DND-41 (cell line): ENCODE data around the gene LRP10.

Experiments used
- ATAC-seq: fragments of 200-7000 bp; cut with Tn5 transposase; 3 replicates; pipeline ENCODE4 v1.9.1; 2021; ENCODE audit warnings: low read depth; ENCODE audit not compliant: insufficient read depth
- DNase-seq: peaks from one replicate; pipeline ENCODE4 v3.0.0-alpha.2; 2020
- H2AFZ ChIP-seq: 2 replicates; pipeline ENCODE4 v1.6.0; 2012; ENCODE audit warnings: low read depth, low read length
- H3K27ac ChIP-seq: 2 replicates; pipeline ENCODE4 v1.5.1; 2012; ENCODE audit warnings: low read length, inconsistent platforms
- H3K27me3 ChIP-seq: fragments of 200-600 bp; sonication (generic); 2 replicates; pipeline ENCODE4 v1.6.0; 2012; ENCODE audit warnings: low read length, mild to moderate bottlenecking, inconsistent platforms; ENCODE audit not compliant: insufficient read depth, poor library complexity
- H3K36me3 ChIP-seq: 2 replicates; pipeline ENCODE4 v1.5.1; 2012; ENCODE audit warnings: low read length, inconsistent platforms; ENCODE audit not compliant: insufficient read depth
- H3K4me1 ChIP-seq: 2 replicates; pipeline ENCODE4 v1.5.1; 2012; ENCODE audit warnings: mild to moderate bottlenecking, low read length; ENCODE audit not compliant: insufficient read depth
- H3K4me2 ChIP-seq: 2 replicates; pipeline ENCODE4 v1.6.0; 2012; ENCODE audit warnings: mild to moderate bottlenecking, moderate library complexity, low read length, inconsistent platforms; ENCODE audit not compliant: insufficient read depth
- H3K4me3 ChIP-seq, 2 experiments: fragments of 200-600 bp in 1 of 2; shearing (Covaris generic) in 1 of 2; 2 replicates each; pipeline ENCODE4 v1.5.1; 2012 to 2016; ENCODE audit warnings: inconsistent platforms in 2 of 2, low read length in 2 of 2, mild to moderate bottlenecking in 2 of 2, low read depth in 1 of 2, moderate library complexity in 1 of 2
- H3K79me2 ChIP-seq: 2 replicates; pipeline ENCODE4 v1.6.0; 2012; ENCODE audit warnings: low read length, inconsistent platforms; ENCODE audit not compliant: insufficient read depth
- H3K9ac ChIP-seq: 2 replicates; pipeline ENCODE4 v1.6.0; 2012; ENCODE audit warnings: low read depth, mild to moderate bottlenecking, inconsistent platforms, low read length, moderate library complexity
- H3K9me3 ChIP-seq: 2 replicates; pipeline ENCODE4 v1.5.1; 2012; ENCODE audit warnings: low read length, moderate library complexity, mild to moderate bottlenecking, inconsistent platforms; ENCODE audit not compliant: insufficient read depth, severe bottlenecking
- H4K20me1 ChIP-seq: 2 replicates; pipeline ENCODE4 v1.6.0; 2012; ENCODE audit warnings: low read length; ENCODE audit not compliant: insufficient read depth
- EZH2 ChIP-seq: IDR thresholded peaks from 3 replicates; pipeline ENCODE4 v1.6.1; 2012; ENCODE audit warnings: borderline replicate concordance, low read depth, mild to moderate bottlenecking, moderate library complexity, low read length, inconsistent platforms; ENCODE audit not compliant: severe bottlenecking
- TF ChIP-seq, protein P1 (sequence below): IDR thresholded peaks from 2 replicates; pipeline ENCODE4 v1.5.1; 2012; ENCODE audit warnings: borderline replicate concordance, low read length, moderate library complexity, mild to moderate bottlenecking; ENCODE audit not compliant: poor library complexity, severe bottlenecking; ENCODE audit errors: extremely low read depth

LRP10 gene

DNA sequence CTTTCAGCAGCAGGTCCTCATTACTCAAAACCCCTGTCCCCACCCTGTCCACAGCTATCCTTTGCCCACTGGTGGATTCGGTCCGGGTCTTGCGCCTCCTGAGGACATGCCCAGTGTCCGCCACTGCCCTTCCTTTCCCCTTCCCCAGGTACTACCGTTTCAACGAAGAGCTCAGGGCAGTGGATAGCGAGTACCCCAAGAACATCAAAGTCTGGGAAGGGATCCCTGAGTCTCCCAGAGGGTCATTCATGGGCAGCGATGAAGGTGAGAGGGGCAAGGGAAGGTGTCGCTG is 26.5 kb upstream of the LRP10 start:
- no peak for ATAC-seq
- H3K4me3 ChIP-seq = no peak overlapping the region
- H3K9ac ChIP-seq = no peak overlapping the region
- no peak overlapping the region for H3K27ac ChIP-seq
- H3K79me2 ChIP-seq = no peaks in the 10 kb centered on the region
- H3K9me3 ChIP-seq = no peaks in the 10 kb centered on the region
- peaks cover 7% of the 10 kb centered on the region for H4K20me1 ChIP-seq
- H3K4me1 ChIP-seq = no peaks in the 10 kb centered on the region
- DNase-seq = no peak
- H3K36me3 ChIP-seq = no peaks in the 10 kb centered on the region
- no peak for TF ChIP-seq EZH2
- TF ChIP-seq, protein P1, sequence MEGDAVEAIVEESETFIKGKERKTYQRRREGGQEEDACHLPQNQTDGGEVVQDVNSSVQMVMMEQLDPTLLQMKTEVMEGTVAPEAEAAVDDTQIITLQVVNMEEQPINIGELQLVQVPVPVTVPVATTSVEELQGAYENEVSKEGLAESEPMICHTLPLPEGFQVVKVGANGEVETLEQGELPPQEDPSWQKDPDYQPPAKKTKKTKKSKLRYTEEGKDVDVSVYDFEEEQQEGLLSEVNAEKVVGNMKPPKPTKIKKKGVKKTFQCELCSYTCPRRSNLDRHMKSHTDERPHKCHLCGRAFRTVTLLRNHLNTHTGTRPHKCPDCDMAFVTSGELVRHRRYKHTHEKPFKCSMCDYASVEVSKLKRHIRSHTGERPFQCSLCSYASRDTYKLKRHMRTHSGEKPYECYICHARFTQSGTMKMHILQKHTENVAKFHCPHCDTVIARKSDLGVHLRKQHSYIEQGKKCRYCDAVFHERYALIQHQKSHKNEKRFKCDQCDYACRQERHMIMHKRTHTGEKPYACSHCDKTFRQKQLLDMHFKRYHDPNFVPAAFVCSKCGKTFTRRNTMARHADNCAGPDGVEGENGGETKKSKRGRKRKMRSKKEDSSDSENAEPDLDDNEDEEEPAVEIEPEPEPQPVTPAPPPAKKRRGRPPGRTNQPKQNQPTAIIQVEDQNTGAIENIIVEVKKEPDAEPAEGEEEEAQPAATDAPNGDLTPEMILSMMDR = no peak
- no peak overlapping the region for H3K4me2 ChIP-seq
- H2AFZ ChIP-seq = no peak overlapping the region
- H3K27me3 ChIP-seq = peaks cover 24% of the 10 kb centered on the region

DNA sequence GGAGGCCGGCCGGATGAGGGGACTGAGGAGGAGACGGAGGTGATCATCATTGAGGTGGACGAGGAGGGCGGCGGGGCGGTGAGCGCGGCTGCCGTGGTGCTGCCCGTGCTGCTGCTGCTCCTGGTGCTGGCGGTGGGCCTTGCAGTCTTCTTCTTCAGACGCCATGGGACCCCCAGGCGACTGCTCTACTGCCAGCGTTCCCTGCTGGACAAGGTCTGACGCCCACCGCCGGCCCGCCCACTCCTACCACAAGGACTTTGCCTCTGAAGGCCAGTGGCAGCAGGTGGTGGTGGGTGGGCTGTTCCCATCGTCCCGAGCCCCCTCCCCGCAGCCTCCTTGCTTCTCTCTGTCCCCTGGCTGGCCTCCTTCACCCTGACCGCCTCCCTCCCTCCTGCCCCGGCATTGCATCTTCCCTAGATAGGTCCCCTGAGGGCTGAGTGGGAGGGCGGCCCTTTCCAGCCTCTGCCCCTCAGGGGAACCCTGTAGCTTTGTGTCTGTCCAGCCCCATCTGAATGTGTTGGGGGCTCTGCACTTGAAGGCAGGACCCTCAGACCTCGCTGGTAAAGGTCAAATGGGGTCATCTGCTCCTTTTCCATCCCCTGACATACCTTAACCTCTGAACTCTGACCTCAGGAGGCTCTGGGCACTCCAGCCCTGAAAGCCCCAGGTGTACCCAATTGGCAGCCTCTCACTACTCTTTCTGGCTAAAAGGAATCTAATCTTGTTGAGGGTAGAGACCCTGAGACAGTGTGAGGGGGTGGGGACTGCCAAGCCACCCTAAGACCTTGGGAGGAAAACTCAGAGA is 25.5 kb upstream of the LRP10 start:
- Histone ChIP-seq H3K4me3 (no peak overlapping the region), H4K20me1 (peaks cover 10% of the 10 kb centered on the region), H3K9me3 (no peaks in the 10 kb centered on the region), H3K36me3 (no peaks in the 10 kb centered on the region), H3K79me2 (no peaks in the 10 kb centered on the region), H3K27me3 (peaks cover 27% of the 10 kb centered on the region), H3K4me2 (no peak overlapping the region), H3K27ac (no peak overlapping the region), H2AFZ (no peak overlapping the region), H3K9ac (no peak overlapping the region), H3K4me1 (no peaks in the 10 kb centered on the region)
- DNase-seq = no peak
- TF ChIP-seq EZH2 = no peak
- ATAC-seq = no peak

DNA sequence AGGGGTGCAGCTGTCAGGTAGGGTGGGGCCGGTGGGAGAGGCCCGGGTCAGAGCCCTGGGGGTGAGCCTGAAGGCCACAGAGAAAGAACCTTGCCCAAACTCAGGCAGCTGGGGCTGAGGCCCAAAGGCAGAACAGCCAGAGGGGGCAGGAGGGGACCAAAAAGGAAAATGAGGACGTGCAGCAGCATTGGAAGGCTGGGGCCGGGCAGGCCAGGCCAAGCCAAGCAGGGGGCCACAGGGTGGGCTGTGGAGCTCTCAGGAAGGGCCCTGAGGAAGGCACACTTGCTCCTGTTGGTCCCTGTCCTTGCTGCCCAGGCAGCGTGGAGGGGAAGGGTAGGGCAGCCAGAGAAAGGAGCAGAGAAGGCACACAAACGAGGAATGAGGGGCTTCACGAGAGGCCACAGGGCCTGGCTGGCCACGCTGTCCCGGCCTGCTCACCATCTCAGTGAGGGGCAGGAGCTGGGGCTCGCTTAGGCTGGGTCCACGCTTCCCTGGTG is 24.7 kb upstream of the LRP10 start:
- Histone ChIP-seq H3K36me3 (no peaks in the 10 kb centered on the region), H3K27me3 (peaks cover 30% of the 10 kb centered on the region), H3K4me2 (no peak overlapping the region), H4K20me1 (peaks cover 16% of the 10 kb centered on the region), H3K4me1 (no peaks in the 10 kb centered on the region), H3K9ac (no peak overlapping the region), H3K4me3 (no peak overlapping the region), H3K27ac (no peak overlapping the region), H3K9me3 (no peaks in the 10 kb centered on the region), H3K79me2 (no peaks in the 10 kb centered on the region), H2AFZ (no peak overlapping the region)
- ATAC-seq (no peak), DNase-seq (no peak)
- TF ChIP-seq, protein P1 = no peak
- TF ChIP-seq EZH2 = no peak

DNA sequence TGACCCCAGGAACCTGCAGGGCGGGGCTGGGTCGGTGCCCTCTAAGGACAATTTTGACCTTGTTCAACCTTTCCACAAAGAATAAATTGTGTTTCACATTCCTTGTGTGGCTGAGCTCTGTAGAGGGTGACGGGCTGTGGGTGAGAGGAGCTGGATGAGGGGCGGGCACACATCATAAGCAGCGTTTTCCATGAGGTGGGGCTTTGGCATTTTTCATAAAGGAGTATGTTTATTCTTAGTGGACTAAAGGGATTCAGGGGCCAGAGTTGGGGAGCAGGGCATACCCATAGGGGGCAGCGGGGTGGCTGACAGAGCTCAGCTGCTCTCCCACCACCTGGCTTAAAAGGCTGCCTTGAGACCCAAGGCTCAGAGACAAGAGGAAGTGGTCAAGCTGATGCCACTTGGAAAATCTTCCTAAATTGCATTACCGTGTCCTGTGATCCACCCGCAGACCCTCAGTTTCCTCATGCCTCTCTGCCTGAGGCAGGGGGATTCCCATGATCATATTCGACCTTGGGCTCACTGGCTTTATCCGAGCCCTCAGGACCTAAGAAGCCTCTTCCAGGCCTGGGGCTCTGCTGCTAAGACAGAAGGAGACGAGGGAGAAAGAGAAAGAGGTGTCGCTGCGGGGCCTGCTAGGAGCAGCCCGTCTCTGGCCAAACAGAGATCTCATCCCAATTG is 23.7 kb upstream of the LRP10 start:
- Histone ChIP-seq H3K27ac (no peak overlapping the region), H3K4me1 (peaks cover under 1% of the 10 kb centered on the region; the same call in 1 of the 2 replicates), H2AFZ (no peak overlapping the region), H3K4me3 (no peak overlapping the region), H3K36me3 (no peaks in the 10 kb centered on the region), H3K4me2 (no peak overlapping the region), H4K20me1 (peaks cover 16% of the 10 kb centered on the region), H3K9me3 (no peaks in the 10 kb centered on the region), H3K79me2 (no peaks in the 10 kb centered on the region), H3K27me3 (peaks cover 22% of the 10 kb centered on the region), H3K9ac (no peak overlapping the region)
- DNase-seq = no peak
- TF ChIP-seq, protein P1 = peak; percentile 17
- TF ChIP-seq EZH2 = no peak
- no peak for ATAC-seq
